AG08396 (cell line): ENCODE results near the gene DENND2A.
"Not testable (repeated sequence)": the region's sequence is repeated elsewhere in the genome, so short reads cannot be mapped to it uniquely, and the experiment has no call there.

Source experiments
- DNase-seq: peaks from one replicate; pipeline ENCODE4 v3.0.0; 2012; ENCODE audit warnings: low spot score, mixed read lengths

The DENND2A gene

DNA sequence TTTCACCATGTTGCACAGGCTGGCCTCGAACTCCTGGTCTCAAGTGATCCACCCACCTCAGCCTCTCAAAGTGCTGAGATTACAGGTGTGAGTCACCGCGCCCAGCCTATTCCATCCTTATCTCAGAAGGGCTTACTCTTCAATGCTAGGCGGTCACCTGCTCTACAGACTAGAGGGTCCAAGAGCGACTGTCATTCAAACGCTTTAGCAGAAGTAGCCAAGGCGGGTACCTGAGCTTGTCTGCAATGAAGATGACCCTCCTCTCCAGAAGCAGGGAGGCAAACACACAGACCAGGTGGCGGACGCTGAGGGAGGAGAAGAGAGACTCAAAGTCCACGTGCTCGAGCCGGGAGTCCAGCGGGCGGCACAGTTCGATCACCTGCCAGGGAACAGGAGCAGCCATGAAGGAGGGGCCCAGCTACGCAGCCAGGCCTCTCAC lies 96.2 kb downstream of the DENND2A start:
- no peak for DNase-seq

DNA sequence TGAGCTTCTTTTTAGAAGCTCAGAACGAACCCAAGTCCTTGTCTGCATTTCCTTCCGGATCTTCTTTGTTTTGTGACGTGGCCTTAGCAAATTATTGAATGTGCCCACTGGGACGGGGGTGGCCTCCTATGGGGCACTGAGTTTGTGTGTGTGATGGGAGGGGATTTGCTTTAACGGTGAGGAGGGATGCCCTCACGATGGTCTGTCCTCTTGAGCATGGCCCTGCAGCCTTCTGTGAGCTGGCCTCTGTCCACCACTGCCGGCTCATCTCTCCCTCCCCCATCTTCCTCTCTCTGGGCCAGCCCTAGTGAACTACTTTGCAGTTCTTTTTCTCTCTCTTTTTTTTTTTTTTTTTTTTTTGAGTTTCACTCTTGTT lies 98.4 kb downstream of the DENND2A start:
- peak; percentile 61 for DNase-seq

DNA sequence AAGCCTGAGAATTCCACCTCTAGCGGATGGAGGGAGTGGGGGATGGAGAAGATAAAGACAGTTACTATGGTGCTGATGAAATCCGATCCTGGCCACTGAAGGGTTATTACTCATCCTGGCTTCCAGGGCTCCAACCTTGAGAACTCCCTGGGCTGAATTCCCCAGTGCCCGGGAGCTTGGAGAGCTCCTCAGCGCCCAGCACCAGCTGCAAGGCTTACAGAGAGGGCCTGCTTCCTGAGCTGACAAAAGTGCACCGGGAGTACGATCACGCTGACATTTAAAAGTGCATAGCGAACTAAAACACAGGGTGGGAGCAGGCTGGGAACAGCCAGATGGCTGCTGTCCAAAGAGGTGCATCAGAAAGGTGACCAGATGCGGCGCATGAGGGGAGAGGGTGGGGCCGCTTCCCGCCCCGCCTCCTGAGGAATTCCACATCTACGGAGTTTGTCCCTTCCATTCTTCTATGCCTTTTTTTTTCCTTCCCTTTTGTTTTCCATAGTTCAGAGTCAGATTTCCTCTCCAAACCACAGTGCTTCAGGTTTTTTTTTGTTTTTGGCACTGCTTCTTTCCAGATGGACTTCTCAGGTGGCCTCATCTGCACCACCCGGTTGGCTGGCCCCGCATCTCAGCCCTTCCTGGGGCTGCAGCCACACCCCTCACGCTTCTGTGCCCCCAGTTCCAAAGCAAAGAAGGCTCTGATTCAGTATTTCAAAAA lies 98.9 kb downstream of the DENND2A start:
- DNase-seq, result peak; percentile 83

DNA sequence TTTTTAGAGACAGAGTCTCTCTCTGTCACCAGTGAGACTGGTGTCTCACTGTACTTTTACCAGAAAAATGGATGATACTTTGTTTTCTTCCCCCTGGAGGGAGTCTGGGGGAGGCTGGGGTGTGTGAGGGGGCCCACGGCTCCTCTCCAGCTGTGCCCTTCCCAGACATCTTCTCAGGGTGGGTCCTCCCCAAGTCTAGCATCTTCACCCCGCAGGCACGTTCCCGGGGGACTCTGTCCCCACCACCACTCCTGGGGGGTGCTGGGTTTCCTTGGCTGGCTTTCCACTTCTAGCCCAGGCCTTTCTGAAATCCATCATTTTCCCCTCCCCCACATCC lies 99.5 kb downstream of the DENND2A start:
- DNase-seq, result no peak

DNA sequence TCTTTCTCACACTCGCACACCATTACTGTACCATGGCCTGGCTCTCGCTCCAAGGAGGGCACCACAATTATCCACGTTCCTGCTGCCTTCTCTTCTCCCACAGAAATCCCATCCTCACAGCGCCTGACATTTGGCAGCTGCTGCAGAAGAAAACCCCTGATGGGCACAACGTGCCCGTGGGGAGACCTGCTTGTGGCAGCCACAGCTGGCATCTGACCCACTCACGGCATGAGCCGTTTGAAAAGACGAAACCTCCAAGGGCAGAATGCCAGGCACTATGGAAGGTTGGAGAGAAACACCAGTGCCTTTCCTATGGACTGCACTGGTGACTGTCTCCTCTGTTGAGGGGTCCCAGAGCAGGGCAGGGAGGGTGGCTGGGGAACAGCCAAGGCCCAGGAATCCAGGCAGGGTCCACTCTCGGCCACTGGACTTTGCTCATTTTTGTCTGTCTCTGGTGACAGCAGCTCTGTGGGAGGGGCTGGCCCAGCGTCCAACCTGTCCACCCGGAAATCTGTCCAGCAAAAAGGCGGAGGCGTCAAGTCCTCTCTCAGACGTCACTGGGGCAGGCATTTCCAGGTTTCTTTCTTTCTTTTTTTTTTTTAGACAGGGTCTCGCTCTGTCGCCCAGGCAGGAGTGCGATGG lies 100.4 kb downstream of the DENND2A start:
- DNase-seq, result no peak

DNA sequence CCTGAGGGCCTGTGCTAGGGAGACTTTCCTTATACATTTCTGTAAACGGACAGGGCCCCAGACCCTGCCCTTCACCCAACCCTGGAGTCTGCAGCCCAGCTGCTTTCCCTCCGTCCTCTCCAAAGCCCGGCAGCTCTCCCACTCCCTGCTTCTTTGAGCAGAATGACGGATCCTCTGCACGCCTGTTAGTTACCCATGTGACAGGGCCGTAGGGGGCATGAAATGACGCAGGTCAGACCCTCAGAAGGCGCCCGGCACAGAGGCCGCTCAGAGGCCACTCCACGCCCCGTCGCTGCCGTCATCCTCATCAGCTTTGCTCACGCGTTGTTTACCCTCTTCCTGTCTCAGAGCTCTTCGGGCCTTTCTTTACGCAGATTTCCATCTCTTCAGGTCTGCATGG lies 101.2 kb downstream of the DENND2A start:
- no peak for DNase-seq

DNA sequence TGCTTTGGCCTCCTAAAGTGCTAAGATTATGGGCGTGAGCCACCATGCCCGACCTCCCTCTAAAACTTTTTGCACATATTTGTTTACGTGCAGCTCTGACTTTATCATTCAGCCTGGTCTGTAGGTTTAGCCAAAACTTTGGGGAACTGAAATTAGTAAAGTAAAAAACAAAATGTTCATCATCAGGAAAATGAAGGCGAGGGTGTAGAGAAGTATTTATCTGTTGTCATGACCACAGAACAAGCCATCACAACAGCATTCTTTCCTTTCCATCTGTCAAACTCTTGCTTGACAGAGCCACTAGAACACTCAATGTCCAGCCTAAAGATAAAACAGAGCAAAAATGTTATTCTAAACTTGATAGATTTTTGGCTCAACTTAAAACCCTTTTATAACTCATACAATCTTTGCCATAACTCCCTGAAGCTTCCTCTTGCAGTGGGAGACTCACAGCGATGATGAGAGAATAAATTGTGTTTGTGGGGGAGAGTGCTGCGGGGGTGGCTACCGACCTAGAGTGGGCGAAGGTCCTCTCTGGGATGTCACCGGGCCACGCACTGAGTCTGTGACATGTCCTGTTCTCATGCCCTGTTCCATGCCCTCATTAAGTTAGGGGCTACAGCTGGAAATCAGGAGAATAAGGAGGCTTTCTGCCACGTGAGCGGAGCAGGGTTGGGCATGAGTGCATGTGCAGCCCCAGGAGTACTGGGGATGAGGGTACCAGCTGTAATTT lies 102.7 kb downstream of the DENND2A start:
- DNase-seq, result no peak

DNA sequence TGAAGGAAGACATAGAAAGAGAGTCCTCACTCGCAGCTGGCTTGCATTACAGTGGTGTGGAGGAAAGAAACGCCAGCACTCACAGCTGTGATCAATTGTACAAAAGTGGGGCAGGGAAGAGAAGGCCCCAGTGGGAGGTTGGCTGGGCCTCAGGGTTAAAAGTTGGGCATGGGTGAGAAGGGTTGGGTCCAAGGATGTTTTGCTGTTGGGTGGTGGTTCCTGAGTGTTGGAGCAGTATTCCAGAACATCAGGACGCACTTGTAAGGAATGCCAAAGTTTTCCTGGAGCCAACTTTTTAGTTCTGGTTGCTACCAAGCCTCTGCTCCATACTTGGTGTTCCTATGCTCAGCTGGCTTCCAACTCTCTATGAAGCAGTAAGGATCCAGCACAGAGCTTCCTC lies 105.9 kb downstream of the DENND2A start:
- no peak for DNase-seq

DNA sequence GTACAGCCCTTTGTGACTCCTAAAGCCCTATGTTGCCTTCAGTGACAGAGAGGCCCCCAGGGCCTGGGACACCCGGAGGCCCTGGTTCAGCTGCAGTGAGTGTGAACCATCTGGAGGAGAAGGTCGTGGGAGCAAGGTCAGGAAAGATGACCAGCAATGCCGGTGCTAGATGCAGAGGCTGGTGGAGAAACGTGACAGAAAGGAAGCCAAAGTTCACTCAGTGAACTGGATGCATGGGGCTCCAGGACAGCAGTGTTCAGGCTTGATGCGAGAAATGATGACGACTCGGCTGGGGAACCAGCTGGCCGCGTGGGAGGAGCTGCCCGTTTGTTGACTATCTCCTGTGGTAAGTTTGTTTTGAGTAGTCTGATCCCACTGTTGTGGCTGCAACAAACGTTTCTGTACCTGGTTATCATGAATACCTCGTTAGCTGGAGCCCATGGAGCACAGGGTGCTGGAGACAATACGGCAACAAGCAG lies 107.2 kb downstream of the DENND2A start:
- no peak for DNase-seq

DNA sequence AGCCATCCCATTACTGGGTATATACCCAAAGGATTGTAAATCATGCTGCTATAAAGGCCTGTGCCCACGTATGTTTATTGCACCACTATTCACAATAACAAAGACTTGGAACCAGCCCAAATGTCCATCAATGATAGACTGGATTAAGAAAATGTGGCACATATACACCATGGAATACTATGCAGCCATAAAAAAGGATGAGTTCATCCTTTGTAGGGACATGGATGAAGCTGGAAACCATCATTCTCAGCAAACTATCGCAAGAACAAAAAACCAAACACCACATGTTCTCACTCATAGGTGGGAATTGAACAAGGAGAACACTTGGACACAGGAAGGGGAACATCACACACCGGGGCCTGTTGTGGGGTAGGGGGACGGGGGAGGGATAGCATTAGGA lies 111.2 kb downstream of the DENND2A start:
- DNase-seq, result not testable (repeated sequence)

DNA sequence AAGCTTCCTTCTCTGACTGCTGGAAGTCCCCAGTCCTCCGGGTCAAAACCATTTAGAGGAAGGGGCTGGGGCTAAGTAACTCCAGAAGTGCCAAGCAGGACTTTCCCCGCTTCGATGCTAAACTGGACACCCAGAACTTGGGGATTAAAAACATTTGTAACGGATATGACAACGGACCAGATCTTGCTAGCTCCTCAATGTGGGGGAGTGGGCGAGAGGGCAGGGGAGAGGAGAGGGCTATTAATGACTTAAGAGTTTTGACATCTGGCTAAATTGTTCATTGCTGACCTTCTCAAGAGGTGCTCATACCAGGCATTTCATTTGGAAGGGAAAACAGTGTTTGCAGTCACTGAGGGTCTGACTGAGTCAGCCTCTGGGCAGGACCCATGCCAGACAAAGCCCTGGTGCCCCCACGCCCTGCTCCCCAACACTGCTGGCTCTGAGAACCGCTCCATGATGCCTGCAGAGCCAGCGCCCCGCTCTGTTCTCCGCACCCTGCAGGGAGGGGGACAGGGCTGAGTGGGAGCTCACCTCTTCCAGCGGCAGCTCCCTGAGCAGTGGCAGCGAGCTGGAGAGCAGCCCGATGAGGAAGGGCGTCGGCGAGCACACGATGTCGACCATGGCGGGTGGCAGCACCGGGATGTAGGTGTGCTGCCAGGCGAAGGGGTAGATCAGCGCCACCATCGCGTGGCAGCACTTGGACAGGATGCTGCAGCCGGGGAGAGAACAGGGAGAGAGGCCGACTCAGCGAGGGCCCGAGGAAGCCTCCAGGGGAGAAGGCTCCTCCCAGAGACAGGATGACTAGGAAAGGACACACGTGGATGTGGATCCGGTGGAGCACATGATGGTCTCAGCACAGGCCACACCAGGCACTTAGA lies 113.6 kb downstream of the DENND2A start:
- no peak for DNase-seq

DNA sequence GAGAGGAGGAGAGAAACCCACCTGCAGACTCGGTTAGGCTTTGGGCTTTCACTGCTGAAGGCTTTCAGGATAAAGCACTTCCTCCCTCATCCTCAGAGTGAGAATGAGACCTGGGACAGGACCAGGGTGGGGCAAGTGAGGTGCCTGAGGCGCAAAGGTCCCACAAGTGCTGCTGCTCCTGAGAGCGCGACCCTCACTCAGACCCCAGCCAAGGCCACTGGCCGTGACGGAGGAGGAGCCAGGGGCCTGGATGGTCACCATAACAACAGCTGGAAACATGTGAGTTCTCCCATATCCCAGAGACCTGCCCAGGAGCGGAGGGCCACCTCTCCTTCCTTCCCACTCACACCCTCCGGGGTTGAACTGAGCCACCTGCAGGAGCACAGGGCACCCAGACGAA lies 114.4 kb downstream of the DENND2A start:
- no peak for DNase-seq

DNA sequence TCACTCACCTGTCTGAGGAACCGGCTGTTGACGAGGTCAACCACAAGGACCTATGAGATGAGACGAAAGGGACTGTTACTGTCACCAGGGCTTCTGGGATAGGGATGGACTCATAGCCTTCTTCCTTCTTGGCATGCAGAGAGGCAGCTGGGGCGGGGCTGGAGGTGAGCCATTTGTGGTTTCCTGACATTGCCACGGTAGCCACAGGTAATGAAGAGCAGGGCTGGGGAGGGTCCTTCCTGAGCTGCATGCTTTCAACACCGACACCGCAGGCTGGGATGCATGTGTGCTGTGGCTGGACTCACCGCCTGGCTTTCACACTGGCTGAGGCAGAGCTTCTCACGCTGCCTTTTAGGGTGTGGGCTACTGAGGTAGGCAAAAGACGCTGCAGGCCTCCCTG lies 114.9 kb downstream of the DENND2A start:
- DNase-seq, result no peak

DNA sequence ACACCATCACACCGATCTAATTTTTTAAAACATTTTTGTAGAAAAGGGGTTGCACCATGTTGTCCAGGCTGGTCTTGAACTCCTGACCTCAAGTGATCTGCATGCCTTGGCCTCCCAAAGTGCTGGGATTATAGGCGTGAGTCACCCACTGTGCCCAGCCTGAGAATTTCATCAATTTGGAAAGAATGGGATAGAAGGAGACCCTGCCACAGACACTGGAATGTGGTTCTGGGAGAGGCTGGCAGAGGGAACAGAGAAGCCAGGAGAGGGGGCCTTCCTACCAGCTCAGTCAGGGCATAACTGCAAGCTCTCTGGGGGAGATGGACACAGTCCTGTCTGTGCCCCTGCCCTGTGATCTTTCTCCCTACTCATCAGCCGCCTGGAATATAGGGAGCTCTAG lies 119.2 kb downstream of the DENND2A start:
- no peak for DNase-seq

DNA sequence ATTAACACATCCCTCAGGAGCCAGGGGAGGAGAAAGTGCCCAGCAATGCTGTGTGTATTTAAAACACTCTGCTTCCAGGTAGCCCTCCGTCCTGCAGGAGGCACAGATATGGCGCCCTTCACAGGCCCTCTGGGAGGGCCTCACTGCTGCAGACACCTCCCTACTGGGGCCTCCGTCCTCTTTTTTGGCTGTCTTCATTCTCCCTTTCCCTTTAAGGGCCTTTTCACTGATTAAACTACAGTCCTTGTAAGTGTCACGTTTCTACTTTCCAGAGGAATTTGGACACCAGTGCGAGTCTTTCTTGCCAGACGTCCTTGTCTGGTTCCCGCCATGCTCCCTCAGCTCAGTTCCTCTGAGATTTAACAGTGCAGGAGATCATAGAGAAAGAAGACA lies 121.6 kb downstream of the DENND2A start:
- DNase-seq, result no peak

DNA sequence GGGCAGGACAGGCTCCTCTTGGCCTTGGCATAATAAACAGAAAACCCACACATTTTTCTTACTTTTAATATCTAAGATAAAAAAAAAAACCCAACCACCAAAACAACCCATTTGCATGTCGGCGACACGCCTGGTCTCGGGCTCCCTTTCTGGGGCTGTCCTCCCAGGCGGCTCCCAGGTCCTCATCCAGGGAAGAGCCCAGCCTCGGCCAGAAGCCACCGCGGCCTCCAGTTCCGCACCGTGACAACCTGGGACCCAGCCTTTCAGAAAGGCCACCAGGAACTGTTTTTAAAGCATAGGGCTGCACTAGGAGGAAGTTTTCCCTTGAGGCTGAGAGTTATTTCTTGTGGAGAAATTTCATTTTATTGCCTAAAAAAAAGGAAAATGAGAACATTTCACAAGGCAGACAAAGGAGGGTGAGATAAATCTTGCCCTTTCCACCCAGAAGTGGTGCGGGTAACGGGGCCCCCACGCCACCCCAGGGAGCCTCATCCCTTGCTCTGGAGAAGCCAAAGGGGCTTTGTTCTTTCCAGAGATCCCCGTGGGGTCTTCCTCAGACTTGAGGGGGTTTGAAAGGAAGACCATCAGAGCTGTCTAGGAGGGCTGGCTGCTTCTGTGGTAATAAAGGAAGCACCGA lies 122.1 kb downstream of the DENND2A start:
- no peak for DNase-seq

DNA sequence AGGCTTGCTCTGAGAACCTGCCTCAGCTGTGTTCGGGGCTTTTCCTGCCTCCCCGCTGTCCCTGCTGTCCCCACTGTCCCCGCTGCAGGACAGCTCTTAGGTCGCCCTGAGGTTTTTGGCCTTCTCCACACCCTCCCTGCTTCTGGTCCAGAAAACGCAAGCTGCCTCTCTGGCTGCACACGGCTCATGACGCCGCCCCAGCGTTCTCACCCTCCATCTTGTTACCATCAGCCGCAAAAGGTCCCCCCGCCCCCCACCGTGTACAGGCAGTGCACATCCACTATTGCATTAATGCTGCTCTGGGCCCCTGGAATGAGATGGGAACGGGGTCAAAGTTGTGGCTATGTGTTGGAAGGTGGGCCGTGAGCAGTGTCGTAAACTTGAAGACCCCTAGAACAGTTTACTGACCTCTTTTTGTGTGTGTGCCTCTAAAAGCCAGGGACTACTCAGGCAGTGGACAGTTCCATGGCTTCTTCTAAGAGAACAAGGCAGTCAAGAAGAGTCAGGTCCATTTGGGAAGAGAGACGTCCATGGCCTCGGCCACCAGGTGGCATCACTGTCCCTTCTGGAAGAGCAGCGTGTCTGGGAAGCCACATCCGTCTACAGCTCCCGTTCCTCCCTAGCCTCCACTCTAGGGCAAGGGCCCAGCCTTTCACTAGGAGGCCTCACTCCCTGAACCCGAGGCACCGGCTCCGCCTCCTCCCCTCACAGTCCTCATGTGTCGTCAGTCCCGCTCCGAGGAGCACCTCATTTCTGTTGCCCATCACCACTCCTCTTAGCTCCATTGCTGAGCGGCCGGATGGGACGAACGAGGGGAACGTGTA lies 122.9 kb downstream of the DENND2A start:
- peak; percentile 90 for DNase-seq

DNA sequence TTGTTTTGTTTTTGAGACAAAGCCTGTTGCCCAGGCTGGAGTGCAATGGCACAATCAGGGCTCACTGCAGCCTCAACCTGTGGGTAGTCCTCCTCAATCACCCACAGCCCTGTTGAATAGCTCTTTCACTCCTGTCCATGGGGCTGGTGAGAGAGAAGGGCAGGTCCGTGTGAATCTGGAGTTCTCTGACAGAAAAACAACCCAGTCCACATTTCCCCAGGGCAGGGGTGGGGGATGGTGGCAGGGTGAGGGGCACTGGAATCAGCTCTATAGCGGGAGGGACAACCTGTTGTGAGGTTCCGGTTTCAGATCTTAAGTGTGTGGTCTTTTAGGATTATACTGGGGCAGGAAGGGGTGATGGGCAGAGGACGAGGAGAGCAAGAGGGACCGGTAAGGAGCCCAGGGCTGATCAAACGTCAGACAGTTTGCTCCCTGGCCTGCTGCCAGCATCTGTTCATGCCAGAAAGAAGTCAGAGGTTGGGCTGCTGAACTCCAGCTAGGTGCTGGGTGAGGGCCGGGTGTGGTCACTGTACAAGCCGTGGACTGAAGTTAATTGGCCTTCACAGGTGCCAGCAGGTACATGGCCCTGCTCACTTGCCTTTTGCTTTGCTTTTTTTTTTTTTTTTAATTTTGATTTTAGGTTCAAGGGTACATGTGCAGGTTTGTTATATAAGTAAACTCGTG lies 128.2 kb downstream of the DENND2A start:
- DNase-seq, result no peak

DNA sequence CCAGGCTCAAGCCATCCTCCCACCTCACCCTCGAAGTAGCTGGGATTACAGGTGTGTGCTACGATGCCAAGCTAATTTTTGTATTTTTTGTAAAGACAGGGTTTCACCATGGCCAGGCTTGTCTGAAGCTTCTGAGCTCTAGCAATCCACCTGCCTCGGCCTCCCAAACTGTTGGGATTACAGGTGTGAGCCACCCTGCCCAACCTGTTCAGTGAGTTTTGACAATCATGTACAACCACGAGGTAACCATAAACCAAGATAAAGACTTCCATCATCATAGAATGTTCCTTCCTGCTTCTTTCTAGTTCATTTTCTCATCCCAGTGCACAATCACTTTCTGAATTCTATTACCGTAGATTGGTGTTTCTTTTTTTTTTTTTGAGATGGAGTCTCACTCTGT lies 130.8 kb downstream of the DENND2A start:
- DNase-seq, result no peak

DNA sequence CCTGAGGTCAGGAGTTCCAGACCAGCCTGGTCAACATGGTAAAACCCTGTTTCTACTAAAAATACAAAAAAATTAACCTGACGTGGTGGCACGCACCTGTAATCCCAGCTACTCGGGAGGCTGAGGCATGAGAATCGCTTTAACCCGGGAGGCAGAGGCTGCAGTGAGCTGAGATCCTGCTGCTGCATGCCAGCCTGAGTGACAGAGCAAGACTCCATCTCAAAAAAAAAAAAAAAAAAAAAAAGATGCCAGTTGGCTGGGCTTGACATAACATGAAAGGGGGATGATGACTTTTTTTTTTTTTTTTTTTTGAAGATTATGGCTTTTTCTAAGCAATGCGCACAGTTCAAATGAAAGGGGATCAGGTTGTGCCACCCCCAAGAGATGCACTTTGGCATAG lies 133.1 kb downstream of the DENND2A start:
- DNase-seq, result not testable (repeated sequence)
